Breast epithelium (tissue), 4 donors: Measurements from ENCODE around the gene CADM3. TPM values are rescaled to one million over a fixed set of nuclear protein-coding genes. Genes with fewer than 3 reads are reported as not detected.

ENCODE experiments used
- DNase-seq, 2 donors: peaks; one replicate each; pipeline ENCODE4 v3.0.0-alpha.2; 2019; ENCODE audit warnings: low spot score in 2 of 2
- H3K27ac ChIP-seq, 2 donors: fragments of 200-600 bp; sonication (generic) in 1 of 2; one replicate each; pipeline ENCODE4 v1.5.1; 2016 to 2019; ENCODE audit warnings: mild to moderate bottlenecking in 1 of 2
- H3K27me3 ChIP-seq, 2 donors: fragments of 200-600 bp; sonication (generic) in 1 of 2; one replicate each; pipeline versions ENCODE4 v1.5.1 to v1.6.0; 2017 to 2019; ENCODE audit warnings: control low read depth in 1 of 2, mild to moderate bottlenecking in 1 of 2
- H3K36me3 ChIP-seq: fragments of 200-600 bp; one replicate; pipeline ENCODE4 v1.5.1; 2019
- H3K4me1 ChIP-seq, 2 donors: fragments of 200-600 bp; sonication (generic); one replicate each; pipeline ENCODE4 v1.5.1; 2016 to 2019; ENCODE audit warnings: control low read depth in 1 of 2
- H3K4me3 ChIP-seq, 3 donors: fragments of 200-600 bp; sonication (generic); 1 replicate in 2 of 3; 2 replicates in 1 of 3; pipeline ENCODE4 v1.5.1; 2016 to 2019; ENCODE audit warnings: mild to moderate bottlenecking in 3 of 3, moderate library complexity in 2 of 3
- H3K9me3 ChIP-seq, 2 donors: fragments of 200-600 bp; sonication (generic) in 1 of 2; one replicate each; pipeline ENCODE4 v1.5.1; 2016 to 2019; ENCODE audit warnings: control low read depth in 1 of 2
- CTCF ChIP-seq, 3 donors: fragments of 450-650 bp; IDR thresholded peaks; one replicate each; pipeline ENCODE4 v1.5.1; 2016 to 2017; ENCODE audit warnings: antibody characterized with exemption in 3 of 3, mild to moderate bottlenecking in 3 of 3, moderate library complexity in 3 of 3
- POLR2A ChIP-seq: fragments of 450-650 bp; IDR thresholded peaks from one replicate; pipeline ENCODE4 v1.6.1; 2016; ENCODE audit warnings: antibody characterized with exemption, mild to moderate bottlenecking, moderate library complexity
- POLR2AphosphoS5 ChIP-seq, 3 donors: sonication (generic); formaldehyde crosslinking; IDR thresholded peaks; one replicate each; pipeline ENCODE4 v1.6.1; 2017; ENCODE audit warnings: antibody characterized with exemption in 3 of 3
- intact Hi-C: fragments of 100-400 bp; cut with DNase I; formaldehyde crosslinking; loops from one replicate; pipeline ENCODE4 v1.15.1; 2023; ENCODE audit warnings: low total_unique reads
- total RNA-seq, 3 donors: library from RNA; depleted of rRNA; stranded (reverse); fragments of >200 nt; gene quantifications; one replicate each; pipeline ENCODE4 v1.1.0, GENCODE V29; 2016

CADM3 gene
- total RNA-seq, 3 donors from 2014 or later: 5.2 to 22.6 (median 15.2) TPM

GRCh38 chr1:159152031-159152430 lies 19.4 kb upstream of the CADM3 start:
- no peak overlapping the region for H3K4me3 ChIP-seq
- H3K9me3 ChIP-seq: peaks cover 0 to 10% of the 10 kb centered on the region in 2 donors
- no peak for DNase-seq
- H3K4me1 ChIP-seq: no peaks in the 10 kb centered on the region
- no peaks in the 10 kb centered on the region for H3K27me3 ChIP-seq
- no peaks in the 10 kb centered on the region for H3K36me3 ChIP-seq
- no peak overlapping the region for H3K27ac ChIP-seq
- TF ChIP-seq CTCF (IDR thresholded peaks at IDR 0.05): no peak
- TF ChIP-seq POLR2AphosphoS5 (IDR thresholded peaks at IDR 0.05): no peak
- TF ChIP-seq POLR2A: no peak
- intact Hi-C loops: no loop called here

GRCh38 chr1:159161001-159161718 lies 10.3 kb upstream of the CADM3 start:
- Histone ChIP-seq H3K9me3 (no peaks in the 10 kb centered on the region), H3K4me1 (no peaks in the 10 kb centered on the region), H3K36me3 (no peaks in the 10 kb centered on the region), H3K27ac (peak overlapping the region; percentile 56 to 67), H3K4me3 (no peak overlapping the region), H3K27me3 (no peaks in the 10 kb centered on the region)
- DNase-seq: peak; percentile 67 to 69
- intact Hi-C loops: no loop called here
- TF ChIP-seq POLR2AphosphoS5 (IDR thresholded peaks at IDR 0.05) (no peak), CTCF (IDR thresholded peaks at IDR 0.05) (peak; percentile 78 to 99 (median 98))

- H3K27ac ChIP-seq: peak overlapping the region in 1 of 2 donors; percentile 56
- no peaks in the 10 kb centered on the region for H3K27me3 ChIP-seq
- H3K36me3 ChIP-seq: no peaks in the 10 kb centered on the region
- DNase-seq: no peak
- no peak overlapping the region for H3K4me3 ChIP-seq
- intact Hi-C loops: no loop called here
- TF ChIP-seq POLR2A (no peak), POLR2AphosphoS5 (IDR thresholded peaks at IDR 0.05) (no peak), CTCF (IDR thresholded peaks at IDR 0.05) (no peak)
- H3K9me3 ChIP-seq: no peaks in the 10 kb centered on the region
- no peaks in the 10 kb centered on the region for H3K4me1 ChIP-seq
These were observed 9.7 kb upstream of the CADM3 start for GRCh38 chr1:159161719-159162026.

- H3K27ac ChIP-seq: no peak overlapping the region
- no peak overlapping the region for H3K4me3 ChIP-seq
- no peaks in the 10 kb centered on the region for H3K4me1 ChIP-seq
- H3K27me3 ChIP-seq: no peaks in the 10 kb centered on the region
- DNase-seq: no peak
- intact Hi-C loops: no loop called here
- TF ChIP-seq CTCF (IDR thresholded peaks at IDR 0.05) (no peak), POLR2AphosphoS5 (IDR thresholded peaks at IDR 0.05) (no peak), POLR2A (no peak)
- no peaks in the 10 kb centered on the region for H3K9me3 ChIP-seq
- H3K36me3 ChIP-seq: no peaks in the 10 kb centered on the region
These were observed 8.7 kb upstream of the CADM3 start for GRCh38 chr1:159162516-159163265.

- no peak overlapping the region for H3K4me3 ChIP-seq
- TF ChIP-seq POLR2A: no peak
- TF ChIP-seq POLR2AphosphoS5 (IDR thresholded peaks at IDR 0.05): no peak
- no peak for TF ChIP-seq CTCF (IDR thresholded peaks at IDR 0.05)
- no peak overlapping the region for H3K27ac ChIP-seq
- peaks cover 0 to 6% of the 10 kb centered on the region in 2 donors for H3K27me3 ChIP-seq
- intact Hi-C loops: no loop called here
- no peak for DNase-seq
- no peaks in the 10 kb centered on the region for H3K9me3 ChIP-seq
- no peaks in the 10 kb centered on the region for H3K36me3 ChIP-seq
- no peaks in the 10 kb centered on the region for H3K4me1 ChIP-seq
These were observed 7.7 kb upstream of the CADM3 start for GRCh38 chr1:159163614-159164228.
